ENCODE data around the gene PHACTR3. TPM values are rescaled to one million over a fixed set of nuclear protein-coding genes. Genes with fewer than 3 reads are reported as not detected.
A peak's percentile ranks its signal among the peaks of the same experiment; 100 is the strongest.

The PHACTR3 gene
- total and polyA plus RNA-seq, 4 donors: 0.14 to 0.42 (median 0.17) TPM

DNA sequence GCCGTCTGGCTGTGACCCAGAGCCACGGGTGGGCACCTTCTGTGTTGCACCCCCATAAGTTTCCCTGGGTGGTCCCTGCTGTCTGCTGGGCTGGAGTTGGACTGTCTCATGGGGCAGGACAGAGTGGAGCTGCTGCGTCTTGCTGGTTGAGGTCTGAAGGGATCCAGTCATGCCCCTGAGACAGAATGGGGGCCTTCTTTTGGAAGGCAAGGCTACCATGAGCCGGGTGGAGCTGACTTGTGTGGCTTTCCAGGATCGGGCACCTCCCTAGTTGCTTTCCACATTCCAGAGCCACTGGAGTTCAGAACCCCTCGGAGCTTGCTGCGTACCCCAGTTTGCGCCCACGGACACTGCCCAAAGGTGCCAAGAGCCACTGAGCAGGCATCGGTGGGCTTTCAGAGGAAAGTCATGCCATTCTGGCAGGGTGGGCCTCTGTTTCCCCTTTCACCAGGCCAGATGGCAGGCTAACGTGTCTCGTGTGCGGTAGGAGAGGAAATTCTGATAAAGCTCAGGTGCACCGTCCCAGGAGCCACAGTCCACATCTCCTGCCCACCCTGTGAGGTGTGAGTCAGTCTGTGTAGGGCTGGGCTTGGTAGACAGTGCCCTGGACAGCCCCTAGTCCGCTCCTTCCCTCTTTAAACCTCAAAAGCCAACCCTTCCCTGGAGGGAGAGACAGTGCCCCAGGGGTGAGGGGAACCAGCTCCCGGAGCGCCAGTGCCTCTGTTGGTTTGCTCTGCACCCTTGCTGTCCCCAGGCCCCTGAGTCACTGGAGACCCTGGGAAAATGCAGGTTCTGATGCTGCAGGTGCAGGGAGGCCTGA is 203.8 kb downstream of the PHACTR3 start:
- Histone ChIP-seq H3K4me1 (ENCODE audit: control insufficient read depth in 4 of 4, insufficient read depth in 4 of 4, low read length in 3 of 4) (no peaks in the 10 kb centered on the region), H3K27ac (ENCODE audit: low read depth in 1 of 2, low read length in 2 of 2) (no peak overlapping the region), H3K36me3 (ENCODE audit: control insufficient read depth in 4 of 4, insufficient read depth in 3 of 4, low read depth in 1 of 4, low read length in 3 of 4) (no peaks in the 10 kb centered on the region), H3K9ac (ENCODE audit: low read depth in 1 of 2, low read length in 2 of 2) (no peak overlapping the region), H3K9me3 (ENCODE audit: control insufficient read depth in 4 of 4, low read length in 3 of 4) (no peaks in the 10 kb centered on the region), H3K27me3 (ENCODE audit: control insufficient read depth in 4 of 4, insufficient read depth in 4 of 4, low read length in 3 of 4) (peaks cover 0 to 11% (median 0%) of the 10 kb centered on the region in 4 donors), H3K4me3 (ENCODE audit: low read depth in 1 of 3, low read length in 3 of 3) (no peak overlapping the region)
- TF ChIP-seq NR2F2 (IDR thresholded peaks at IDR 0.05) (no peak), FOXA1 (IDR thresholded peaks at IDR 0.05) (no peak), GABPA (IDR thresholded peaks at IDR 0.05 in 1 of 2, conservative IDR thresholded peaks at IDR 0.05 in 1 of 2) (no peak), EGR1 (IDR thresholded peaks at IDR 0.05; ENCODE audit: low read depth in 2 of 2) (no peak), HNF4G (IDR thresholded peaks at IDR 0.05) (no peak), RXRA (IDR thresholded peaks at IDR 0.05) (no peak), TAF1 (conservative IDR thresholded peaks at IDR 0.05) (no peak), JUND (IDR thresholded peaks at IDR 0.05) (no peak), SP1 (IDR thresholded peaks at IDR 0.05) (no peak), FOXA2 (IDR thresholded peaks at IDR 0.05) (no peak), RAD21 (IDR thresholded peaks at IDR 0.05) (no peak), YY1 (IDR thresholded peaks at IDR 0.05) (no peak), HNF4A (conservative IDR thresholded peaks at IDR 0.05) (no peak)
- TF ChIP-seq, protein P1, sequence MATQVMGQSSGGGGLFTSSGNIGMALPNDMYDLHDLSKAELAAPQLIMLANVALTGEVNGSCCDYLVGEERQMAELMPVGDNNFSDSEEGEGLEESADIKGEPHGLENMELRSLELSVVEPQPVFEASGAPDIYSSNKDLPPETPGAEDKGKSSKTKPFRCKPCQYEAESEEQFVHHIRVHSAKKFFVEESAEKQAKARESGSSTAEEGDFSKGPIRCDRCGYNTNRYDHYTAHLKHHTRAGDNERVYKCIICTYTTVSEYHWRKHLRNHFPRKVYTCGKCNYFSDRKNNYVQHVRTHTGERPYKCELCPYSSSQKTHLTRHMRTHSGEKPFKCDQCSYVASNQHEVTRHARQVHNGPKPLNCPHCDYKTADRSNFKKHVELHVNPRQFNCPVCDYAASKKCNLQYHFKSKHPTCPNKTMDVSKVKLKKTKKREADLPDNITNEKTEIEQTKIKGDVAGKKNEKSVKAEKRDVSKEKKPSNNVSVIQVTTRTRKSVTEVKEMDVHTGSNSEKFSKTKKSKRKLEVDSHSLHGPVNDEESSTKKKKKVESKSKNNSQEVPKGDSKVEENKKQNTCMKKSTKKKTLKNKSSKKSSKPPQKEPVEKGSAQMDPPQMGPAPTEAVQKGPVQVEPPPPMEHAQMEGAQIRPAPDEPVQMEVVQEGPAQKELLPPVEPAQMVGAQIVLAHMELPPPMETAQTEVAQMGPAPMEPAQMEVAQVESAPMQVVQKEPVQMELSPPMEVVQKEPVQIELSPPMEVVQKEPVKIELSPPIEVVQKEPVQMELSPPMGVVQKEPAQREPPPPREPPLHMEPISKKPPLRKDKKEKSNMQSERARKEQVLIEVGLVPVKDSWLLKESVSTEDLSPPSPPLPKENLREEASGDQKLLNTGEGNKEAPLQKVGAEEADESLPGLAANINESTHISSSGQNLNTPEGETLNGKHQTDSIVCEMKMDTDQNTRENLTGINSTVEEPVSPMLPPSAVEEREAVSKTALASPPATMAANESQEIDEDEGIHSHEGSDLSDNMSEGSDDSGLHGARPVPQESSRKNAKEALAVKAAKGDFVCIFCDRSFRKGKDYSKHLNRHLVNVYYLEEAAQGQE (IDR thresholded peaks at IDR 0.05): no peak
- TF ChIP-seq, protein P2, sequence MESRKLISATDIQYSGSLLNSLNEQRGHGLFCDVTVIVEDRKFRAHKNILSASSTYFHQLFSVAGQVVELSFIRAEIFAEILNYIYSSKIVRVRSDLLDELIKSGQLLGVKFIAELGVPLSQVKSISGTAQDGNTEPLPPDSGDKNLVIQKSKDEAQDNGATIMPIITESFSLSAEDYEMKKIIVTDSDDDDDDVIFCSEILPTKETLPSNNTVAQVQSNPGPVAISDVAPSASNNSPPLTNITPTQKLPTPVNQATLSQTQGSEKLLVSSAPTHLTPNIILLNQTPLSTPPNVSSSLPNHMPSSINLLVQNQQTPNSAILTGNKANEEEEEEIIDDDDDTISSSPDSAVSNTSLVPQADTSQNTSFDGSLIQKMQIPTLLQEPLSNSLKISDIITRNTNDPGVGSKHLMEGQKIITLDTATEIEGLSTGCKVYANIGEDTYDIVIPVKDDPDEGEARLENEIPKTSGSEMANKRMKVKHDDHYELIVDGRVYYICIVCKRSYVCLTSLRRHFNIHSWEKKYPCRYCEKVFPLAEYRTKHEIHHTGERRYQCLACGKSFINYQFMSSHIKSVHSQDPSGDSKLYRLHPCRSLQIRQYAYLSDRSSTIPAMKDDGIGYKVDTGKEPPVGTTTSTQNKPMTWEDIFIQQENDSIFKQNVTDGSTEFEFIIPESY (IDR thresholded peaks at IDR 0.05): no peak
- TF ChIP-seq, protein P3, sequence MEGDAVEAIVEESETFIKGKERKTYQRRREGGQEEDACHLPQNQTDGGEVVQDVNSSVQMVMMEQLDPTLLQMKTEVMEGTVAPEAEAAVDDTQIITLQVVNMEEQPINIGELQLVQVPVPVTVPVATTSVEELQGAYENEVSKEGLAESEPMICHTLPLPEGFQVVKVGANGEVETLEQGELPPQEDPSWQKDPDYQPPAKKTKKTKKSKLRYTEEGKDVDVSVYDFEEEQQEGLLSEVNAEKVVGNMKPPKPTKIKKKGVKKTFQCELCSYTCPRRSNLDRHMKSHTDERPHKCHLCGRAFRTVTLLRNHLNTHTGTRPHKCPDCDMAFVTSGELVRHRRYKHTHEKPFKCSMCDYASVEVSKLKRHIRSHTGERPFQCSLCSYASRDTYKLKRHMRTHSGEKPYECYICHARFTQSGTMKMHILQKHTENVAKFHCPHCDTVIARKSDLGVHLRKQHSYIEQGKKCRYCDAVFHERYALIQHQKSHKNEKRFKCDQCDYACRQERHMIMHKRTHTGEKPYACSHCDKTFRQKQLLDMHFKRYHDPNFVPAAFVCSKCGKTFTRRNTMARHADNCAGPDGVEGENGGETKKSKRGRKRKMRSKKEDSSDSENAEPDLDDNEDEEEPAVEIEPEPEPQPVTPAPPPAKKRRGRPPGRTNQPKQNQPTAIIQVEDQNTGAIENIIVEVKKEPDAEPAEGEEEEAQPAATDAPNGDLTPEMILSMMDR (IDR thresholded peaks at IDR 0.05; ENCODE audit: low read depth, low read length, missing input control): no peak
- TF ChIP-seq, protein P4, sequence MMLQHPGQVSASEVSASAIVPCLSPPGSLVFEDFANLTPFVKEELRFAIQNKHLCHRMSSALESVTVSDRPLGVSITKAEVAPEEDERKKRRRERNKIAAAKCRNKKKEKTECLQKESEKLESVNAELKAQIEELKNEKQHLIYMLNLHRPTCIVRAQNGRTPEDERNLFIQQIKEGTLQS (IDR thresholded peaks at IDR 0.05): no peak
- TF ChIP-seq, protein P5, sequence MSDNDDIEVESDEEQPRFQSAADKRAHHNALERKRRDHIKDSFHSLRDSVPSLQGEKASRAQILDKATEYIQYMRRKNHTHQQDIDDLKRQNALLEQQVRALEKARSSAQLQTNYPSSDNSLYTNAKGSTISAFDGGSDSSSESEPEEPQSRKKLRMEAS (IDR thresholded peaks at IDR 0.05): no peak
- DNase-seq (ENCODE audit: low spot score): peak; percentile 10
- WGBS: 87% methylated on average over 17 of the region's 17 CpGs

Measured in liver (tissue), 9 donors.